HepG2 (cell line): ENCODE measurements around the gene ZCCHC9. TPM values are rescaled to one million over a fixed set of nuclear protein-coding genes. Genes with fewer than 3 reads are reported as not detected.

ENCODE experiments used
- ATAC-seq: fragments of 200-7000 bp; cut with Tn5 transposase; 3 replicates; pipeline ENCODE4 v1.9.1; 2020; ENCODE audit warnings: mild to moderate bottlenecking, moderate library complexity
- BruUV-seq: library from RNA; stranded (reverse); fragments of 400-500 nt; replicated peaks from 2 replicates; lab custom pipeline; 2021; lab: Mats Ljungman, UMichigan
- CTCF ChIA-PET: fragments of 300-600 bp; formaldehyde crosslinking; extraction: SDS; loops from one replicate; lab custom pipeline; 2021; ENCODE audit warnings: low total read pairs, inconsistent platforms, low intra/inter-chr PET ratio; lab: Yijun Ruan, JAX
- POLR2A ChIA-PET: fragments of 350-600 bp; sonication (Branson Sonifier 250); formaldehyde crosslinking; loops from one replicate; lab custom pipeline; 2020; ENCODE audit warnings: antibody characterized with exemption, inconsistent platforms; lab: Yijun Ruan, JAX
- DNase-seq: peaks from one replicate; pipeline ENCODE4 v3.0.0-alpha.2; 2015; ENCODE audit warnings: low spot score
- FAIRE-seq: peaks from 3 replicates; lab custom pipeline; 2011; peaks lifted over from hg19 to GRCh38; lab: Jason Lieb, UNC
- H2AFZ ChIP-seq: one replicate; pipeline ENCODE4 v1.6.1; 2011; ENCODE audit warnings: low read length, inconsistent platforms
- H3K27ac ChIP-seq: fragments of 300-600 bp; 3 replicates; pipeline ENCODE4 v1.8.0; 2011; ENCODE audit warnings: mixed run types, mild to moderate bottlenecking, mixed read lengths, low read length, inconsistent platforms; ENCODE audit not compliant: insufficient read depth; ENCODE audit errors: extremely low read length
- H3K27me3 ChIP-seq, 2 experiments: fragments of 200-600 bp in 1 of 2; 2 replicates in 1 of 2; 3 replicates in 1 of 2; pipeline versions ENCODE4 v1.6.0 to v1.8.0; 2011; ENCODE audit warnings: low read length in 2 of 2, mild to moderate bottlenecking in 2 of 2, moderate library complexity in 2 of 2, inconsistent platforms in 1 of 2; ENCODE audit not compliant: insufficient read depth in 2 of 2, control insufficient read depth in 1 of 2
- H3K36me3 ChIP-seq, 2 experiments: fragments of 200-600 bp in 1 of 2; replicated peaks in 1 of 2; 2 replicates in 1 of 2; 3 replicates in 1 of 2; pipeline versions ENCODE4 v1.5.1 to v1.8.0; 2011; ENCODE audit warnings: low read length in 2 of 2, inconsistent platforms in 1 of 2; ENCODE audit not compliant: insufficient read depth in 2 of 2, control insufficient read depth in 1 of 2
- H3K4me1 ChIP-seq: 2 replicates; pipeline ENCODE4 v1.5.1; 2012; ENCODE audit warnings: low read length, inconsistent platforms; ENCODE audit not compliant: insufficient read depth
- H3K4me2 ChIP-seq: 2 replicates; pipeline ENCODE4 v1.6.0; 2011; ENCODE audit warnings: low read depth, low read length, inconsistent platforms
- H3K4me3 ChIP-seq, 3 experiments: fragments of 200-600 bp in 1 of 3; sonication (generic), shearing (Covaris generic) in 1 of 3; replicated peaks in 1 of 3; 2 replicates each; pipeline ENCODE4 v1.5.1; 2011 to 2016; ENCODE audit warnings: low read length in 3 of 3, inconsistent platforms in 2 of 3, low read depth in 2 of 3, mild to moderate bottlenecking in 2 of 3, control low read depth in 1 of 3, mixed read lengths in 1 of 3; ENCODE audit not compliant: insufficient read depth in 1 of 3
- H3K79me2 ChIP-seq: one replicate; pipeline ENCODE4 v1.6.1; 2011; ENCODE audit warnings: low read length, inconsistent platforms; ENCODE audit not compliant: insufficient read depth
- H3K9ac ChIP-seq: 2 replicates; pipeline ENCODE4 v1.6.0; 2011; ENCODE audit warnings: mild to moderate bottlenecking, low read depth, low read length, inconsistent platforms; ENCODE audit not compliant: insufficient read depth
- H3K9me3 ChIP-seq: 2 replicates; pipeline ENCODE4 v1.5.1; 2012; ENCODE audit warnings: mild to moderate bottlenecking, low read length
- H4K20me1 ChIP-seq: 2 replicates; pipeline ENCODE4 v1.6.0; 2011; ENCODE audit warnings: inconsistent platforms, mild to moderate bottlenecking, low read length, moderate library complexity; ENCODE audit not compliant: insufficient read depth
- ARID3A ChIP-seq: IDR thresholded peaks from 2 replicates; pipeline ENCODE4 v1.6.1; 2012; ENCODE audit warnings: low read depth, low read length, improper control_type of control experiment
- HES4 ChIP-seq: sonication (generic); formaldehyde crosslinking; IDR thresholded peaks from 2 replicates; pipeline ENCODE4 v1.9.0; 2021; ENCODE audit warnings: mild to moderate bottlenecking, missing genetic modification reagents, borderline replicate concordance
- KMT2A ChIP-seq: sonication (generic); formaldehyde crosslinking; IDR thresholded peaks from 2 replicates; pipeline ENCODE4 v1.4.0; 2020; ENCODE audit warnings: missing genetic modification reagents
- KMT2B ChIP-seq: IDR thresholded peaks from 2 replicates; pipeline ENCODE4 v1.6.1; 2016; ENCODE audit warnings: missing genetic modification reagents, missing compliant biosample characterization
- MED8 ChIP-seq: sonication (generic); formaldehyde crosslinking; IDR thresholded peaks from 2 replicates; pipeline ENCODE4 v1.8.1; 2023; ENCODE audit warnings: mild to moderate bottlenecking, missing genetic modification reagents; ENCODE audit not compliant: insufficient replicate concordance
- YEATS4 ChIP-seq: sonication (generic); formaldehyde crosslinking; IDR thresholded peaks from 2 replicates; pipeline ENCODE4 v1.4.0; 2020; ENCODE audit warnings: missing genetic modification reagents, borderline replicate concordance
- ZBTB14 ChIP-seq: sonication (generic); formaldehyde crosslinking; IDR thresholded peaks from 2 replicates; pipeline ENCODE4 v1.4.0; 2020; ENCODE audit warnings: missing genetic modification reagents
- ZNF235 ChIP-seq: sonication (generic); formaldehyde crosslinking; IDR thresholded peaks from 2 replicates; pipeline ENCODE4 v1.8.1; 2023; ENCODE audit warnings: mild to moderate bottlenecking, missing genetic modification reagents, borderline replicate concordance
- WGBS: methylation state at CpG from one replicate; pipeline ENCODE4 v1.1.6; 2017; ENCODE audit warnings: low lambda C conversion rate; 5-methylcytosine and 5-hydroxymethylcytosine counted together
- in situ Hi-C: cut with HindIII; loops from 2 replicates; pipeline ENCODE4 v1.10.0; 2017; ENCODE audit warnings: low pct_unique_long_range_greater_than_20kb; ENCODE audit not compliant: extremely low pct_ligation_motif_present
- intact Hi-C: fragments of 100-400 bp; cut with micrococcal nuclease; formaldehyde crosslinking; loops from one replicate; pipeline ENCODE4 v1.10.0; 2022; ENCODE audit not compliant: unreplicated experiment
- polyA plus RNA-seq, 8 experiments: library from polyadenylated mRNA; depleted of rRNA in 3 of 8; stranded (reverse) in 7 of 8; unstranded in 1 of 8; fragments of >200 nt; fragmentation: Illumina TruSeq in 4 of 8; extraction: Trizol in 4 of 8; gene quantifications; 2 replicates each; pipeline versions ENCODE4 v1.2.1 to v1.2.3, GENCODE V29; 2011 to 2016; ENCODE audit warnings: low read depth in 4 of 8, missing spikeins in 1 of 8, mixed read lengths in 1 of 8; ENCODE audit not compliant: insufficient read depth in 1 of 8
- total RNA-seq, 5 experiments: library from RNA; depleted of rRNA; stranded (reverse); fragments of >200 nt; fragmentation: Illumina TruSeq; extraction: Trizol; gene quantifications; 2 replicates each; pipeline ENCODE4 v1.2.3, GENCODE V29; 2016; ENCODE audit warnings: low read depth in 1 of 5
- TF ChIP-seq, protein P1 (sequence below): sonication (generic); formaldehyde crosslinking; IDR thresholded peaks from 2 replicates; pipeline ENCODE4 v1.5.1; 2020; ENCODE audit warnings: missing genetic modification reagents, mild to moderate bottlenecking, borderline replicate concordance

Gene ZCCHC9
- total and polyA plus RNA-seq, 2 of the 13 experiments (the other 11 are each of a cell fraction or from before 2014, with no cell fraction given), result 28.7 to 52.5 TPM

DNA sequence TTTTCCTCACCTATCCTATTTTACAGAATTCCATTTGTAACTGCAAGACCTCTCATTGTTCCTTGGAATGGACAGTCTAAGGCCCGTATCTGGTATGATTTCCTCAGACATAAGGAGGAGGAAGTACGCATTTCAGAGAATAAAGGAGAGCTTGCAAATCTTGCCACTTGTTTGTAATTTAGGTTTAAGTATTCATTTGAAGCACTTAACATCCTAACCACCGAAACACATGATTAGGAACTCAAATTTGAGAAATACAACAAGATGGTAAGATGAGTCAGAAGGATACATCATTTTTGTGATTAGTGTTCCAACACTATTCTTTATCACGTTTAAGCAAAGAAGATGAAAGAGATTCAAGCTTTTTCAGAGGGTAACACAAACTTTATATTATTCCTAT lies 3.9 kb upstream of the ZCCHC9 start (continued):
- no peak for TF ChIP-seq ARID3A
- TF ChIP-seq, protein P1, sequence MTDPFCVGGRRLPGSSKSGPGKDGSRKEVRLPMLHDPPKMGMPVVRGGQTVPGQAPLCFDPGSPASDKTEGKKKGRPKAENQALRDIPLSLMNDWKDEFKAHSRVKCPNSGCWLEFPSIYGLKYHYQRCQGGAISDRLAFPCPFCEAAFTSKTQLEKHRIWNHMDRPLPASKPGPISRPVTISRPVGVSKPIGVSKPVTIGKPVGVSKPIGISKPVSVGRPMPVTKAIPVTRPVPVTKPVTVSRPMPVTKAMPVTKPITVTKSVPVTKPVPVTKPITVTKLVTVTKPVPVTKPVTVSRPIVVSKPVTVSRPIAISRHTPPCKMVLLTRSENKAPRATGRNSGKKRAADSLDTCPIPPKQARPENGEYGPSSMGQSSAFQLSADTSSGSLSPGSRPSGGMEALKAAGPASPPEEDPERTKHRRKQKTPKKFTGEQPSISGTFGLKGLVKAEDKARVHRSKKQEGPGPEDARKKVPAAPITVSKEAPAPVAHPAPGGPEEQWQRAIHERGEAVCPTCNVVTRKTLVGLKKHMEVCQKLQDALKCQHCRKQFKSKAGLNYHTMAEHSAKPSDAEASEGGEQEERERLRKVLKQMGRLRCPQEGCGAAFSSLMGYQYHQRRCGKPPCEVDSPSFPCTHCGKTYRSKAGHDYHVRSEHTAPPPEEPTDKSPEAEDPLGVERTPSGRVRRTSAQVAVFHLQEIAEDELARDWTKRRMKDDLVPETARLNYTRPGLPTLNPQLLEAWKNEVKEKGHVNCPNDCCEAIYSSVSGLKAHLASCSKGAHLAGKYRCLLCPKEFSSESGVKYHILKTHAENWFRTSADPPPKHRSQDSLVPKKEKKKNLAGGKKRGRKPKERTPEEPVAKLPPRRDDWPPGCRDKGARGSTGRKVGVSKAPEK (CRISPR knock-in tag), result no peak
- TF ChIP-seq ZNF235 (CRISPR knock-in tag), result no peak
- TF ChIP-seq MED8 (CRISPR knock-in tag), result no peak
- no peak for TF ChIP-seq KMT2A

- Histone ChIP-seq H3K4me1 (peaks cover 35% of the 10 kb centered on the region), H3K4me2 (peak overlapping the region; percentile 91), H2AFZ (peak overlapping the region; percentile 61), H3K27me3 (no peaks in the 10 kb centered on the region; a peak in 1 of 5 replicates), H3K27ac (peak overlapping the region; percentile 89), H3K79me2 (peaks cover 39% of the 10 kb centered on the region), H3K9ac (peak overlapping the region; percentile 91), H3K4me3 (peak overlapping the region; percentile 93 to 95 (median 94)), H3K36me3 (peaks cover 0 to 11% of the 10 kb centered on the region in 2 experiments; a peak in 2 of 5 replicates), H3K9me3 (no peaks in the 10 kb centered on the region), H4K20me1 (no peaks in the 10 kb centered on the region)
- 0% methylated on average over 2 of the region's 2 CpGs for WGBS
- POLR2A ChIA-PET, result interaction anchor here (1.2 kb wide), 1 partner anchor 68 kb away, joined by 4 read pairs; the partner anchor contains the start of gene CKMT2
- in situ Hi-C loops, result no loop called here
- TF ChIP-seq ZBTB14 (CRISPR knock-in tag) (no peak), HES4 (0 out of 2 replicates have a peak, but pooled peaks have one; percentile 2), KMT2B (CRISPR knock-in tag) (no peak), YEATS4 (CRISPR knock-in tag) (no peak)
- CTCF ChIA-PET, result no interaction called here
- BruUV-seq, result TSS peak; percentile 82
- ATAC-seq (no peak), DNase-seq (no peak), FAIRE-seq (no peak)
- intact Hi-C loops, result loop anchor here (1.0 to 5.0 kb wide), 3 partner anchors 69 to 865 kb away; partner anchors contain the start of gene CKMT2
Observed at GRCh38 chr5:81300921-81301270, 491 bp upstream of the ZCCHC9 start.
